IPS-11a (cell line): ENCODE data around the gene DISP3.

ENCODE experiments used
- H3K4me3 ChIP-seq: one replicate; pipeline ENCODE4 v1.5.1; 2013; ENCODE audit warnings: low read depth, low read length, control low read depth

Gene DISP3

GRCh38 chr1:11505591-11506538, 26.9 kb downstream of the DISP3 start:
- H3K4me3 ChIP-seq, result no peak overlapping the region

DNA sequence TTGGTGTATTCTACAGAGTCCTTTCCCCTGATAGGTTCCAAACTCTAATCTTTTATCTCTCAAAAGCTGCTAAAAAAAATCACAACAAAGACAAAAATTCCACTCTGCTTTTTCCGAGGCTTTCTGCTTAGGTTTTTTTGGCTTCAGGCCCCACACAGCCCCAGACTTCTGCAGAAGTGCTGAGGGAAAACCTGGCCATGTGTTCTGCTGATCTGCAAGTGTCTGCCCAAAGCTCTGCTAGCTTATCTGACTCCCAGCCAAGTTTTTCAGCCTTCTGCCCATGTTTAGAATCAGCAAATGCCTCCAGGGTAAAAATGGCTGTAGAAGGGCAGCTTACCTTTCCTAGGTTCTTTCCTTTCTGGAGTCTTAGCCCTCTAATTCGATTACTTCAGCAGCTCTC, 28.4 kb downstream of the DISP3 start:
- no peak overlapping the region for H3K4me3 ChIP-seq

GRCh38 chr1:11513681-11514080, 34.7 kb downstream of the DISP3 start:
- H3K4me3 ChIP-seq, result no peak overlapping the region

DNA sequence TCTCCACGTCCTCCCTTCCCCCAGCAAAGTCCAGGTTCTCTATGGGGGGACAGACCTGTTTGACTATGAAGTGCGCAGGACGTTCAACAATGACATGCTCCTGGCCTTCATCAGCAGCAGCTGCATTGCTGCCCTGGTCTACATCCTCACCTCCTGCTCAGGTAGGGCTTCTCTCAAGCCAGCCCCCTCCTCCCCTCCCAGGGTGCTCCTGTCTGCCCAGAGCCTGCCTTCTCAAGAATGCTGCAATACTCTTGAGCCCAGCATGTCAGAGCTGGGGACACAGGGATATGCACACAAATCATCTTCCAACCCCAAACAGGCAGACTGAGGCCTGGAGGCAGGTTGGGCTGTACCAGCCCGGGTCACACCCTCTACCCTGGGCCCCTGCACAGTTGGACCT, 35.4 kb downstream of the DISP3 start:
- H3K4me3 ChIP-seq, result no peak overlapping the region

- H3K4me3 ChIP-seq, result no peak overlapping the region
Measured at GRCh38 chr1:11515368-11516300, 36.7 kb downstream of the DISP3 start.

DNA sequence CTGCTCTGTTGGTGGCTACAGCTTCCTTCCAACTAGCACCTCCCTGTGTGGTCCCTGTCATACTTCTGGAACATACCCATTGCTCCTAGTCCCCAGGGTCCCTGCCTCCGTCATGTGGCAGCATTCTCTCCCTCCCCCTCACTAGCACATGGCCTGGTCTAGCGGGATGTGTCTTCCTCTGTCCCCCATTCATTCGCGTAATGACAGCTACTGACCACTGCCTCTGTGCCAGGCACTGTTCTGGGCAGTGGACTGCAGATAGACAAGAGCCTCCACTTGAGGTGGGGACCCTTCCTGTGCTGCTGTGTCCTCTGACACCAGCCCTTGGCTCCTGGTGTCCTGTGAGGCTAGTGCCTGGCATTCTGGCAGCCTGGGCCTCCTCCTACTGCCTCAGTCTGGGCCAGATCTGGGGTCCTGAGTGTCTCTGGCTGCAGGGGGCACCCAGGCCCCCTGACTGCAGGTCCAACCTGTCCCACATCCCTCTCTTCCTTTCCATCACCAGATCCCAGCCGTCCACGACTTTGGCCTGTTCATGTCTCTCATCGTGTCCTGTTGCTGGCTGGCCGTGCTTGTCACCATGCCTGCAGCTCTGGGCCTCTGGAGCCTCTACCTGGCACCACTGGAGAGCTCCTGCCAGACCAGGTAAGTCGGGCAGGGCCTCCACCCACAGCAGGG, 38.1 kb downstream of the DISP3 start:
- no peak overlapping the region for H3K4me3 ChIP-seq

DNA sequence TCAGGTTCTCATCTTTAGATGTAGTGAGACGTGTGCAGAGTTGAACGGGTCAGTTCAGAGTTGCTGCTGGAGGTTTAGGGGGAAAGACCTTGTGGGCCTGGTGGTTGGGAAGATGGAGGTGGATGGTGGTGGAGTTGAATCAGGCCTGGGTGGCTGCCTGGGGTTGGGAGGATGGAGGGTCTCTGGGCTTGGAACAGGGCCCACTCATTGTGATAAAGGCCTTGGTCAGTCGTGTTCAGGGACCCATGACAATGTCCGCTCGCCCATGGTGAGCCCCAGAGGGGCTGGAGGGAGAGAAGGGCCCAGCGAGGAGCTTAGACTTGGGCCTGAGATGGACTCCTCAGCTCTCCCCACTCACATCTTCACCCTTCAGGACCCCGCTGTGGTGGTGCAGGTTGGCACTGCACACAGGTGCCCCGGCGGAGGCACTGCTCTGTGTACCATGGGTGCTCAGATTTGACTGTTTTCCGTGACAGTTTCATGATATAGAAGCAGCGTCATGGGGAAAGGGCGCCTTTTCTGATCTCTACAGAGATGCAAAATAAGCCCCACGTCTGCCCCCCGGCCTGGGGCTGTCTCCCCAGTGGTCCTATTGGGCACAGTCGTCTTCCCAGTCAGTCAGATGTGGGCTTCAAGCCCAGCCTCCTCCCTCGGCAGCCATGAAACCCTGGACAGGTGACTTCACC, 39.2 kb downstream of the DISP3 start:
- no peak overlapping the region for H3K4me3 ChIP-seq

GRCh38 chr1:11518791-11519628, 40.1 kb downstream of the DISP3 start:
- no peak overlapping the region for H3K4me3 ChIP-seq

GRCh38 chr1:11519629-11520031, 40.7 kb downstream of the DISP3 start:
- no peak overlapping the region for H3K4me3 ChIP-seq

DNA sequence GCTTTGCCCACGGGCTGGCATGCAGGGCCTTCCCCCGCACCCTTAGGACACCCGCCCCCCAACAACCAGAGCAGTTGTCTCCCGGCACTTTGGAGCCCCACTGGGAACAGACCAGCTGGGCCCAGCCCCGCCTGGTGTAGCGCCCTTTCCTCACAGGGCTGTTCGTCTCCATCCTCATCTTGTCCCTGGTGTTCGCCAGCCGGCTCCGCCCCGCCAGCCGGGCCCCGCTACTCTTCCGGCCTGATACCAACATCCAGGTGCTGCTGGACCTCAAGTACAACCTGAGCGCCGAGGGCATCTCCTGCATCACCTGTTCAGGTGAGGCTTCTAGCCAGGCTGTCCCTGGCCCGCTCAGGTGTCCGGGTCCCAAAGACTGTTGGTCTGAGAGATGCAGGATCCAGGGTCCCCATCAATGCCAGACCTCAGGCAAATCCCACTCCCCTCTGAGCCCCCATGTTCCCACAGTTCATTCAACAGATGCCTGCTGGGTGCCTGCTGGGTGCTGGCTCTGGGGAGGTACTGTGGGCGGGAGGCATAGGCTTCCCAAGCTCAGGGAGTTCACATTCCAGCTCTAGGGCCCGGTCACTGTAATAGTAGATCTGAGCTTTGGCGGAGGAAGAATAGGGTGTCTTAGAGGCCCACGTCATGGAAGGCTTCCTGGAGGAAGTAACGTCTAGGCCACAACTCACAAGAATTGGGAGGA, 41.7 kb downstream of the DISP3 start:
- no peak overlapping the region for H3K4me3 ChIP-seq

GRCh38 chr1:11521582-11522399, 42.8 kb downstream of the DISP3 start:
- no peak overlapping the region for H3K4me3 ChIP-seq

- H3K4me3 ChIP-seq, result no peak overlapping the region
Measured at GRCh38 chr1:11522400-11523235, 43.7 kb downstream of the DISP3 start.

DNA sequence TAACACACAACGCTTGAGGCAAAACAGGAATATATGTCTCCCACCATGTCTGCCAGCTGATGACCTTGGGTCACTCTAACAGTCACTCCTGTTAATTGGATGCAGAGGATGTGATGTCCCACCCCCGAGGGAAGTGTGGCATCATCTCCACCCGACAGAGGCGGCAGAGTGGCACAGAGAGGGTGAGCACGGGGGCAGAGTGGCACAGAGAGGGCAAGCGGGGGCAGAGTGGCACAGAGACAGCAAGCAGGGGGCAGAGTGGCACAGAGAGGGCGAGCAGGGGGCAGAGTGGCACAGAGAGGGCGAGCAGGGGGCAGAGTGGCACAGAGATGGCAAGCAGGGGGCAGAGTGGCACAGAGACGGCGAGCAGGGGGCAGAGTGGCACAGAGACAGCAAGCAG, 44.3 kb downstream of the DISP3 start:
- no peak overlapping the region for H3K4me3 ChIP-seq

GRCh38 chr1:11523746-11524464, 45.0 kb downstream of the DISP3 start:
- no peak overlapping the region for H3K4me3 ChIP-seq

- H3K4me3 ChIP-seq, result no peak overlapping the region
Measured at GRCh38 chr1:11524465-11525150, 45.7 kb downstream of the DISP3 start.

DNA sequence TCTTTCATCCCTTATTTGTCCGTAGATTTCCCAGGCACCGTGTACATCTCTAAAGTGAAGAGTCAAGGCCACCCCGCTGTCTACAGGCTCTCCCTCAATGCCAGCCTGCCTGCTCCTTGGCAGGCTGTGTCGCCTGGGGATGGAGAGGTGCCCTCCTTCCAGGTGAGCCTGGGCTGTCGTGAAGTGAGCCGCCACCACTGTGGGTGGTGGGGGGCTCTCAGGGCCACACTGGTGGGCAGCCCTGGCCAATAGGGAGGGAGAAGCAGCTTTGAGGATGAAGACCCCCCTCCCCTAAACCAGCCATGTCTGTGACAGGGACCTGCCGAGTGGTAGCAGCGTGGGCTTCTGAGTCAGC, 46.2 kb downstream of the DISP3 start:
- H3K4me3 ChIP-seq, result no peak overlapping the region
